ENCODE results near the gene LENG1.

The LENG1 gene

DNA sequence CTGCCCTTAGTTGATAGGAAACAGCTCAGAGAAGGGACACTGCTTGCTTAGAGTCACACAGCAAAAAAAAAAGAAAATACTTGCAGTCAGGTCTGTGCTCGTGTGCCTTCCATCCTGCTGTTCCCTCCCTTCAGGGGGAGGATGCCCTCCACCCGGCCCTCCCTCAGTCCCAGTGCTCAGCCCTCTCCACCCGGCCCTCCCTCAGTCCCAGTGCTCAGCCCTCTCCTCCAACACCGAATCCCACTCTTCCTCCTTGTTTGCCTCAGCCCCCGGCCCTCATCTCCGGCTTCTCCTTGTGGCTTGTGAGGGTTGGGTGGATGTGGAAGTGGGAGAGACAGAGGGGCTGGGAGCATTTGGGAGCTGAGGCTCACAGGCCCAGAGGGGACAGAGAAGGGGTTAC, 49.9 kb downstream of the LENG1 start:
- no peak for DNase-seq (ENCODE audit: low read depth in 2 of 2)

DNA sequence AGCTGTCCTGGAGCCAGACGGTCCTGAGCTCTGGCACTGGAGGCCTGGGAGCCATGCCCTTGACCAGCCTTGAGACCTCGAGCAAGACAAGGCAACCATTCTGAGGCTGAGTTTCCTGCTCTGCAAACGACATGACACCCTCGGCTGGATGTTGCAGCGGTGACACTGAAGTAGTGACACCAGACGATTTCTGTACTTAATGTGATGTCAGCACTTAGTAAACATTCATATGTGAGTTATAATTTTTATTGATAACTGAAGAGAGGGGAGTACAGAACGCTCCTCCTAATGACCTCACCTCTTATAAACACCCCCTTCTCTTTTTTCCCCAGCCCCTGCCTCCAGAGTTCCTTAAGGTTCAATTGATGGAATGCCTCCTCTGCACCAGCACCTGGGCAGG, 51.0 kb downstream of the LENG1 start:
- no peak for DNase-seq (ENCODE audit: low read depth in 2 of 2)

DNA sequence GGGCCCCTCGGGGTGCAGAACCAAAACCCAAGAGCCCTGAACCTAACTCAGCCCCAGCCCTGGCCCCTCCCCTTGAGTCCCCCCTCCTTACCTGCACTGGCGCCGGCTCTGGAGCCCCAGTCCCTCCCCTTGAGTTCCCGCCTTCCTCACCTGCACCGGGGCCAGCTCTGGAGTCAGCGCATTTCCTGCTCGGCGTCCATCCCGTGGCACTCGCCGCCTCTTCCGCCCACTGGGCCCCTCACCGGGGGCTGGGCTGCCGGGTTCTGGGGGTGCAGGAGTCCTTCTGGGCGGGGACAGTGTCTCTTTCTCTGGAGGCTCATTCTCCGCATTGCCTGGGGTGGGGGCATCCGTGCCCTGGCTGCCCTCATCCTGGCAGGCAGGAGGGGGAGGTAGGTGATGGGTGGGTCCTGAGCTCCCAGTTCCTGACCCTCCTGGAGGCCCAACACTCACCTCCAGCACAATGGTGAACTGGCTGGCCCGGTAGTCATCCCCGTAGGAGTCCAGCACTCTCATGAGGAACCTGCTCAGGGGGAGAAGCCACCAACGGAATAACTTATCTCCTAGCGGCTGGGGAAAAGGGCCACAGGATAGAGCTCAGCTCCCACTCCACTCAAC, 51.5 kb downstream of the LENG1 start:
- no peak for DNase-seq (ENCODE audit: low read depth in 2 of 2)

DNA sequence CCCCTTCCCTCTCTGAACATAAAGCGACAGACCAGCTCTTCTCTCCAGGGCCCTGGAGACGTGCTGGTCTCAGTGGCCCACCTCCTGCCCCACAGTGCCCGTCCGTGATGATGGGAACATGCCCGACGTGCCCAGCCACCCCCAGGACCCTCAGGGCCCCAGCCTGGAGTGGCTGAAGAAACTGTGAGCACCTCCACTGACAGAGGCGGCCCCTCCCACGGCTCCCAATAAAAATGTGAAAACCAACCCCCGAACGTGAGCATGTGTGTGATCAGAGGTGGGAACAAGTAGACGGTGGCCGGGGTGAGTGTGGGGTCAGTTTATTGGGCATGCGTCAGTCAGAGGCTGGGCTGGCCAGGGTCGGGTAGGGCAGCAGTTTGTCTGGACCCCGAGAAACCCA, 52.8 kb downstream of the LENG1 start:
- DNase-seq (ENCODE audit: low read depth in 2 of 2), result no peak

DNA sequence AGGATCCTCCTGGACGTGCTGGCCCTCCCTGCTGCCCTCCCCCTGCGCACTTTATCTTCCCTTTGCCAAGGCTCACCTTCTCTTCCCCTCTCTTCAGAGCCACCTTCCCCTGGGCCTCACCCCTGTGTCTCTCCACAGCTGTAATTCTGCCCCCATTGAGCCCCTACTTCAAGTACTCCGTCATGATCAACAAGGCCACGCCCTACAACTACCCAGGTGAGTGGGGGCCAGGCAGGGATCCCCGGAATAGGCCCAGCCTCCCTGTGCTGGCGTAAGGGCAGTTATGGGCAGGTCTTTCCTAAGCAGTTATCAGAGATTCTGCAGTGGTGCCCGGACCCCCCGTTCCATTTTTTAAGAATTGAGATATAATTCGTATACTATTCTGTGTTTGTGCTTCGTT, 53.7 kb downstream of the LENG1 start:
- no peak for DNase-seq (ENCODE audit: low read depth in 2 of 2)
